ENCODE results near the gene SIK2. TPM values are rescaled to one million over a fixed set of nuclear protein-coding genes. Genes with fewer than 3 reads are reported as not detected.
A peak's percentile ranks its signal among the peaks of the same experiment; 100 is the strongest.

Gene SIK2
- total and polyA plus RNA-seq, 9 of the 15 experiments (the other 6 are each of a cell fraction or from before 2014, with no cell fraction given): 0.74 to 11.6 (median 3.8) TPM

DNA sequence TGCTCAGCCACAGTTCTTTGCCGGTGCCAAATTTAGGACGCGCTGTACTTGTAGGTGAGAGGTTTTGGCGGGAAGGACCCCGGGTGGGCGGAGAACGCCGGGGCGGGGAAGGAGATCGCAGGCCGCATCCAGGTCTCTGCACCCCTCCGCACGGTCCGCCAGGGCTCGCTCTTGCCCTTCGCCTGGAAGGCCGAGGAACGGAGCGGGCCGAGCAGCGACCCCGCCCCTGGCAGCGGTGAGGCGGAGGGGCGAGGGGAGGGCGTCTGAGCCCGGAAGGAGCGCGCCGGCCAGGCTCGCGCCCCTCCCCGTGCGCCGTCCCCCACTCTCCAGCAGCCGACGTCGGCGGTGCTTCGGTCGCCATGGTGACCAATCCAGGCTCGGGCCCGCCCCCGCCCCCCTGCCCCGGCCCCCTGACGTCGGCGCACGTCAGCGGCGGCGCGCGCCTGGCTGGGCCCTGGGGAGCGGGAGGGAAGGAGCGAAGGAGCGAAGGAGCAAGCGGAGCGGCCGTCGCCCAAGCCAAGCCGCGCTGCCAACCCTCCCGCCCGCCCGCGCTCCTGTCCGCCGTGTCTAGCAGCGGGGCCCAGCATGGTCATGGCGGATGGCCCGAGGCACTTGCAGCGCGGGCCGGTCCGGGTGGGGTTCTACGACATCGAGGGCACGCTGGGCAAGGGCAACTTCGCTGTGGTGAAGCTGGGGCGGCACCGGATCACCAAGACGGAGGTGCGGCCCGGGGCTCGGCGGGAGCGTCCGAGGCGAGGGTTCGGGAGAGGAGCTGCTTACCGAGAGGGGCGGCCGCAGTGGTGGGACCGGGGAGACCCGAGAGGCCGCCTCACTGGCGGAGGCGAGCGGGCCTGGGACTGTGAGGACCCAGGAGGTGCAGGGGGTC, at the start of gene SIK2 (continued):
- TF ChIP-seq, protein P1, sequence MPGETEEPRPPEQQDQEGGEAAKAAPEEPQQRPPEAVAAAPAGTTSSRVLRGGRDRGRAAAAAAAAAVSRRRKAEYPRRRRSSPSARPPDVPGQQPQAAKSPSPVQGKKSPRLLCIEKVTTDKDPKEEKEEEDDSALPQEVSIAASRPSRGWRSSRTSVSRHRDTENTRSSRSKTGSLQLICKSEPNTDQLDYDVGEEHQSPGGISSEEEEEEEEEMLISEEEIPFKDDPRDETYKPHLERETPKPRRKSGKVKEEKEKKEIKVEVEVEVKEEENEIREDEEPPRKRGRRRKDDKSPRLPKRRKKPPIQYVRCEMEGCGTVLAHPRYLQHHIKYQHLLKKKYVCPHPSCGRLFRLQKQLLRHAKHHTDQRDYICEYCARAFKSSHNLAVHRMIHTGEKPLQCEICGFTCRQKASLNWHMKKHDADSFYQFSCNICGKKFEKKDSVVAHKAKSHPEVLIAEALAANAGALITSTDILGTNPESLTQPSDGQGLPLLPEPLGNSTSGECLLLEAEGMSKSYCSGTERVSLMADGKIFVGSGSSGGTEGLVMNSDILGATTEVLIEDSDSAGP (CRISPR knock-in tag; IDR thresholded peaks at IDR 0.05): 0 out of 2 replicates have a peak, but pooled peaks have one; percentile 21
- TF ChIP-seq SRSF7 (optimal IDR thresholded peaks at IDR 0.05; ENCODE audit: low read depth, low read length) (no peak), CCNT2 (IDR thresholded peaks at IDR 0.05; ENCODE audit: borderline replicate concordance, extremely low read depth, insufficient read length, low read depth, low read length) (peak; percentile 91), USF2 (CRISPR knock-in tag; IDR thresholded peaks at IDR 0.05) (no peak), ZNF347 (CRISPR knock-in tag; IDR thresholded peaks at IDR 0.05; ENCODE audit: low read depth) (no peak), KLF1 (tag; IDR thresholded peaks at IDR 0.05) (peak; percentile 84; the same call in 1 of the 2 replicates), PRPF4 (IDR thresholded peaks at IDR 0.05; ENCODE audit: insufficient read depth, low read depth, low read length, poor library complexity, severe bottlenecking) (no peak), E2F1 (CRISPR knock-in tag; IDR thresholded peaks at IDR 0.05) (peak; percentile 95), MTF1 (CRISPR knock-in tag; IDR thresholded peaks at IDR 0.05; ENCODE audit: borderline replicate concordance) (no peak), TAF7 (tag; IDR thresholded peaks at IDR 0.05) (no peak), MYC (IDR thresholded peaks at IDR 0.05; ENCODE audit: low read depth, low read length) (peak; percentile 69), MYC (CRISPR knock-in tag; IDR thresholded peaks at IDR 0.05; ENCODE audit: borderline replicate concordance, low read depth) (no peak), ZBTB26 (CRISPR knock-in tag; IDR thresholded peaks at IDR 0.05) (no peak), KLF13 (tag; IDR thresholded peaks at IDR 0.05; ENCODE audit: borderline replicate concordance, low read depth) (peak; percentile 96; the same call in 1 of the 2 replicates), NBN (IDR thresholded peaks at IDR 0.05; ENCODE audit: low read depth) (no peak), ZC3H8 (IDR thresholded peaks at IDR 0.05) (no peak), MAFG (tag; conservative IDR thresholded peaks at IDR 0.05) (no peak), ZNF165 (CRISPR knock-in tag; IDR thresholded peaks at IDR 0.05; ENCODE audit: borderline replicate concordance) (no peak), RB1 (IDR thresholded peaks at IDR 0.05; ENCODE audit: low read depth) (peak; percentile 99)
- TF ChIP-seq, protein P2, sequence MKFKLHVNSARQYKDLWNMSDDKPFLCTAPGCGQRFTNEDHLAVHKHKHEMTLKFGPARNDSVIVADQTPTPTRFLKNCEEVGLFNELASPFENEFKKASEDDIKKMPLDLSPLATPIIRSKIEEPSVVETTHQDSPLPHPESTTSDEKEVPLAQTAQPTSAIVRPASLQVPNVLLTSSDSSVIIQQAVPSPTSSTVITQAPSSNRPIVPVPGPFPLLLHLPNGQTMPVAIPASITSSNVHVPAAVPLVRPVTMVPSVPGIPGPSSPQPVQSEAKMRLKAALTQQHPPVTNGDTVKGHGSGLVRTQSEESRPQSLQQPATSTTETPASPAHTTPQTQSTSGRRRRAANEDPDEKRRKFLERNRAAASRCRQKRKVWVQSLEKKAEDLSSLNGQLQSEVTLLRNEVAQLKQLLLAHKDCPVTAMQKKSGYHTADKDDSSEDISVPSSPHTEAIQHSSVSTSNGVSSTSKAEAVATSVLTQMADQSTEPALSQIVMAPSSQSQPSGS (CRISPR knock-in tag; IDR thresholded peaks at IDR 0.05): no peak
